HG02610 (cell line): Measurements from ENCODE around the gene POLR3GL.
"Not testable (repeated sequence)": the region's sequence is repeated elsewhere in the genome, so short reads cannot be mapped to it uniquely, and the experiment has no call there.

Experiments
- ATAC-seq: cut with Tn5 transposase; IDR thresholded peaks from one replicate; pipeline ENCODE4 v1.9.1; 2021; ENCODE audit warnings: mild to moderate bottlenecking, moderate library complexity; ENCODE audit not compliant: unreplicated experiment

The POLR3GL gene

GRCh38 chr1:146019231-146020057, 55.0 kb downstream of the POLR3GL start:
- no peak for ATAC-seq

GRCh38 chr1:146020058-146021049, 55.9 kb downstream of the POLR3GL start:
- ATAC-seq = no peak

- ATAC-seq = no peak
Measured at GRCh38 chr1:146021050-146021445, 56.6 kb downstream of the POLR3GL start.

- no peak for ATAC-seq
Measured at GRCh38 chr1:146021622-146022402, 57.3 kb downstream of the POLR3GL start, which contains the start of gene HJV. HJV (minus strand) TSS chr1:146021735; CDS start chr1:146020231, 1,504 bp downstream.

- no peak for ATAC-seq
Measured at GRCh38 chr1:146022403-146023127, 58.1 kb downstream of the POLR3GL start.

GRCh38 chr1:146025787-146026495, 61.5 kb downstream of the POLR3GL start:
- not testable (repeated sequence) for ATAC-seq

GRCh38 chr1:146026650-146027049, 62.2 kb downstream of the POLR3GL start:
- ATAC-seq = not testable (repeated sequence)
